Measurements from ENCODE around the gene DAD1. TPM values are rescaled to one million over a fixed set of nuclear protein-coding genes. Genes with fewer than 3 reads are reported as not detected.
"Not testable (repeated sequence)": the region's sequence is repeated elsewhere in the genome, so short reads cannot be mapped to it uniquely, and the experiment has no call there.

The DAD1 gene
- total RNA-seq, 1 donor, result 564 TPM

GRCh38 chr14:22544881-22545420 is 44.1 kb downstream of the DAD1 start:
- H3K4me3 ChIP-seq (ENCODE audit: low read depth, low read length), result no peak overlapping the region
- no peak for TF ChIP-seq CTCF (IDR thresholded peaks at IDR 0.05; ENCODE audit: insufficient read depth, low read length)
- no peak for DNase-seq (ENCODE audit: low read depth)

- H3K4me3 ChIP-seq (ENCODE audit: low read depth, low read length), result no peak overlapping the region
- no peak for TF ChIP-seq CTCF (IDR thresholded peaks at IDR 0.05; ENCODE audit: insufficient read depth, low read length)
- no peak for DNase-seq (ENCODE audit: low read depth)
Observed at GRCh38 chr14:22544406-22544805, 44.6 kb downstream of the DAD1 start.

- not testable (repeated sequence) for H3K4me3 ChIP-seq (ENCODE audit: low read depth, low read length); DNase-seq (ENCODE audit: low read depth)
Observed at GRCh38 chr14:22543570-22544357, 45.3 kb downstream of the DAD1 start.

GRCh38 chr14:22542360-22542759 is 46.7 kb downstream of the DAD1 start:
- TF ChIP-seq CTCF (IDR thresholded peaks at IDR 0.05; ENCODE audit: insufficient read depth, low read length), result no peak
- no peak for DNase-seq (ENCODE audit: low read depth)
- no peak overlapping the region for H3K4me3 ChIP-seq (ENCODE audit: low read depth, low read length)

DNA sequence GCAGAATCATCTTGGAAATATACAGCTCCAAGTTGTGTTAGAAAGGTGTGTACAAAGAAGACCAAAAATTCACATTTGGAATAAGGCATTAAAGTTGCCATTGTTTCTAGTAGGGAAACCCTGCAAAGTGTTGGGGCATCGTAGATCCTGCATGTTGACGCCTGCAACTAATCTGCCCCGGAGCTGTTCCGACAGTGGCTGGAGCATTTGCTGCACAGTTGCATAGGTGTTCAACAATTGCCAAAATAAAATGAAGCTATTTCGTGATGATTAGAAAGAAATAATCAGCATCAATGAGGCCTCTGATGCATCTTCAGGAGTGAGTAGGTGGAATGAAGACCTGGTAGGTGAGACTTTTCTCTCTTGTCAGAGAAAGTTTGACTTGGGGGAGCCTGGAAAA is 47.3 kb downstream of the DAD1 start:
- TF ChIP-seq CTCF (IDR thresholded peaks at IDR 0.05; ENCODE audit: insufficient read depth, low read length), result no peak
- DNase-seq (ENCODE audit: low read depth), result no peak
- no peak overlapping the region for H3K4me3 ChIP-seq (ENCODE audit: low read depth, low read length)

GRCh38 chr14:22540811-22541360 is 48.1 kb downstream of the DAD1 start:
- TF ChIP-seq CTCF (IDR thresholded peaks at IDR 0.05; ENCODE audit: insufficient read depth, low read length), result no peak
- no peak overlapping the region for H3K4me3 ChIP-seq (ENCODE audit: low read depth, low read length)
- DNase-seq (ENCODE audit: low read depth), result no peak

GRCh38 chr14:22540293-22540692 is 48.7 kb downstream of the DAD1 start:
- no peak overlapping the region for H3K4me3 ChIP-seq (ENCODE audit: low read depth, low read length)

More at GRCh38 chr14:22540293-22540692, 48.7 kb downstream of the DAD1 start:
- TF ChIP-seq CTCF (IDR thresholded peaks at IDR 0.05; ENCODE audit: insufficient read depth, low read length), result no peak
- DNase-seq (ENCODE audit: low read depth), result peak; percentile 28
